DOHH2 (cell line): ENCODE results near the gene SLC35B2.

Experiments used
- CTCF ChIP-seq: fragments of 200-600 bp; sonication (generic); IDR thresholded peaks from one replicate; pipeline ENCODE4 v1.5.1; 2014; ENCODE audit warnings: antibody characterized with exemption, mild to moderate bottlenecking, low read depth, low read length; ENCODE audit not compliant: poor library complexity, severe bottlenecking
- EZH2phosphoT487 ChIP-seq: fragments of 200-600 bp; sonication (generic); IDR thresholded peaks from 2 replicates; pipeline ENCODE4 v1.6.1; 2017; ENCODE audit warnings: borderline replicate concordance, mild to moderate bottlenecking, antibody characterized with exemption, low read length, moderate library complexity, mixed read lengths

DNA sequence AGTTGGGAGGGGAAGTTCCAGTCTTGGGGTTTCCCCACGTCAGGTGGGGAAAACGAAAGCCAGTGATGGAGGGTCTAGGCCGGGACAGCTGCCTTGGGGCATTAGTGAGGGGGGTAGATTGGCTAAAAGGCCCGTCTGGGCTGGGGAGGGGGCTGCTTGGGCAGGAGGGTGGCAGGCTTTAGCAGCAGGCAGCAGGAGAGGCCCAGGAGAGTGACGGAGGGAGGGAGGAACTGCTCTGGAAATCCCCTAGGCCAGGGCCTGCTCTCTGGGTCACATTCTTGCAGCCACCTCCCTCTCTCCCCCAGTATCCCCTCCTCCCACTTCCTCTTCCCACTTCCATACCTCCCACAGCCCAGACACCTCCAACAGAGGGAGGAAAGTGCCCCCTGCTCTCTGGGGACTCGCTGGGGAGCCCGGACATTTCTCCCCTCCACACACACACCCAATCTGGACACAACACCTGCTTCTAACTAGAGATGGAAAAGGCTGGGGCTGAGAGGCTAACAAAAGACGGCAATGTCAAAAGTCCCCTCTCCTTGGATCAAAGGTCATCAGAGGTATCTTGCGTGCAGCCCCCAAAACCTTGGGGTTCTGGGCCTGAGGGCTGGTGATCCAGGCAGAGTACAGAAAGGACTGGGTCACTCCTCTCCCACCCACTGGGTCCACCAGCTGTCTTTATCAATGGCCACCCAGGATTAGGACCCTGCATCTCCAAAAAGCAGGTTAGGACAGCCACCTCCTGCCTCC, 6.2 kb upstream of the SLC35B2 start:
- TF ChIP-seq CTCF = no peak
- no peak for TF ChIP-seq EZH2phosphoT487
